A549 (cell line): ENCODE results near the gene KNDC1. TPM values are rescaled to one million over a fixed set of nuclear protein-coding genes. Genes with fewer than 3 reads are reported as not detected.

Experiments used
- ATAC-seq, 2 experiments: fragments of 200-7000 bp in 1 of 2; fragments of >200 bp in 1 of 2; cut with Nextera tagmentation in 1 of 2; cut with Tn5 transposase in 1 of 2; 3 replicates each; pipeline versions ENCODE4 v1.8.0 to v1.9.1; 2018 to 2020; ENCODE audit warnings: mild to moderate bottlenecking in 1 of 2, moderate library complexity in 1 of 2
- CTCF ChIA-PET: fragments of 300-600 bp; sonication (Branson Sonifier 250); formaldehyde crosslinking; extraction: SDS; loops from one replicate; lab custom pipeline; 2021; ENCODE audit warnings: antibody characterized with exemption, inconsistent platforms; lab: Yijun Ruan, JAX
- POLR2A ChIA-PET: fragments of 350-600 bp; formaldehyde crosslinking; extraction: SDS; loops from one replicate; lab custom pipeline; 2021; ENCODE audit warnings: antibody characterized with exemption, inconsistent platforms; lab: Yijun Ruan, JAX
- DNase-seq, 2 experiments: peaks; one replicate each; pipeline versions ENCODE4 v3.0.0 to v3.0.0-alpha.2; 2011 to 2016; ENCODE audit warnings: low read depth in 1 of 2, low spot score in 1 of 2
- FAIRE-seq: peaks from 2 replicates; lab custom pipeline; 2011; peaks lifted over from hg19 to GRCh38; lab: Jason Lieb, UNC
- H3K27ac ChIP-seq, 2 experiments: fragments of >200 bp; sonication (Bioruptor Twin); formaldehyde crosslinking; 3 replicates each; pipeline ENCODE4 v1.5.1; 2016 to 2017
- H3K4me1 ChIP-seq: fragments of >200 bp; sonication (Bioruptor Twin); formaldehyde crosslinking; 3 replicates; pipeline ENCODE4 v1.6.1; 2016
- H3K4me2 ChIP-seq: fragments of >200 bp; sonication (Bioruptor Twin); formaldehyde crosslinking; 3 replicates; pipeline ENCODE4 v1.6.1; 2016
- H3K4me3 ChIP-seq: fragments of >200 bp; sonication (Bioruptor Twin); formaldehyde crosslinking; 3 replicates; pipeline ENCODE4 v1.5.1; 2016
- H3K9me3 ChIP-seq: fragments of >200 bp; sonication (Bioruptor Twin); formaldehyde crosslinking; 3 replicates; pipeline ENCODE4 v1.6.1; 2016
- BHLHE40 ChIP-seq: IDR thresholded peaks from 2 replicates; pipeline ENCODE4 v1.6.1; 2012; ENCODE audit warnings: low read depth, low read length, inconsistent platforms
- CBX8 ChIP-seq: fragments of 200-600 bp; sonication (generic); IDR thresholded peaks from 2 replicates; pipeline ENCODE4 v1.6.1; 2016
- CHD4 ChIP-seq: fragments of 200-600 bp; sonication (generic); IDR thresholded peaks from 2 replicates; pipeline ENCODE4 v1.6.1; 2016; ENCODE audit warnings: antibody characterized with exemption, mild to moderate bottlenecking, borderline replicate concordance
- ELK1 ChIP-seq: fragments of 150-350 bp; IDR thresholded peaks from 2 replicates; pipeline ENCODE4 v1.6.1; 2014; ENCODE audit warnings: low read depth, mild to moderate bottlenecking, low read length
- EP300 ChIP-seq, 2 experiments: fragments of >200 bp; sonication (Bioruptor Twin); formaldehyde crosslinking; IDR thresholded peaks; 2 replicates in 1 of 2; 3 replicates in 1 of 2; pipeline ENCODE4 v1.6.1; 2016 to 2017
- ESRRA ChIP-seq: fragments of 150-350 bp; IDR thresholded peaks from 2 replicates; pipeline ENCODE4 v1.6.1; 2014; ENCODE audit warnings: mild to moderate bottlenecking, low read length, borderline replicate concordance
- GATA3 ChIP-seq: IDR thresholded peaks from 2 replicates; pipeline ENCODE4 v1.6.1; 2012; ENCODE audit warnings: borderline replicate concordance
- HES2 ChIP-seq: fragments of >200 bp; sonication (Bioruptor Twin); formaldehyde crosslinking; IDR thresholded peaks from 2 replicates; pipeline ENCODE4 v1.6.1; 2016
- HEYL ChIP-seq: fragments of 250-450 bp; sonication (Bioruptor Pico); IDR thresholded peaks from 2 replicates; pipeline ENCODE4 v1.8.0; 2021; ENCODE audit warnings: mild to moderate bottlenecking, moderate library complexity
- HOXB13 ChIP-seq: fragments of 250-450 bp; sonication (Bioruptor Pico); IDR thresholded peaks from 2 replicates; pipeline ENCODE4 v1.5.0; 2020; ENCODE audit warnings: low read depth, mild to moderate bottlenecking, moderate library complexity
- HOXB5 ChIP-seq: fragments of 250-450 bp; sonication (Bioruptor Pico); IDR thresholded peaks from 2 replicates; pipeline ENCODE4 v1.5.0; 2020; ENCODE audit warnings: mild to moderate bottlenecking, moderate library complexity
- RARB ChIP-seq: fragments of 250-450 bp; sonication (Bioruptor Pico); IDR thresholded peaks from 2 replicates; pipeline ENCODE4 v1.8.0; 2021; ENCODE audit warnings: mild to moderate bottlenecking, moderate library complexity
- RCOR1 ChIP-seq: fragments of 150-350 bp; IDR thresholded peaks from 2 replicates; pipeline ENCODE4 v1.6.1; 2014; ENCODE audit warnings: antibody characterized with exemption, low read length, low read depth
- REST ChIP-seq: fragments of 200-600 bp; sonication (generic); IDR thresholded peaks from 2 replicates; pipeline ENCODE4 v1.6.1; 2016; ENCODE audit warnings: antibody characterized with exemption, mild to moderate bottlenecking, moderate library complexity
- ZFP36 ChIP-seq: fragments of 450-650 bp; IDR thresholded peaks from 2 replicates; pipeline ENCODE4 v1.6.1; 2014; ENCODE audit warnings: borderline replicate concordance; ENCODE audit not compliant: partially characterized antibody
- WGBS: methylation state at CpG from one replicate; pipeline ENCODE4 v1.1.6; 2017; ENCODE audit errors: missing lambda C conversion rate; 5-methylcytosine and 5-hydroxymethylcytosine counted together
- polyA plus RNA-seq, 4 experiments: library from polyadenylated mRNA; depleted of rRNA in 3 of 4; stranded (reverse); fragments of >200 nt; fragmentation: RNase III in 1 of 4; extraction: RNeasy Plus Mini Kit Qiagen cat#74134 plus additional on column Dnase treatment in 1 of 4; gene quantifications; 2 replicates in 3 of 4; 3 replicates in 1 of 4; pipeline ENCODE4 v1.2.3, GENCODE V29; 2011 to 2017

The KNDC1 gene
- polyA plus RNA-seq, 2 of the 4 experiments (the other 2 are of a cell fraction), result 0.56 to 0.63 TPM

GRCh38 chr10:133162910-133163856 lies 3.2 kb downstream of the KNDC1 start:
- no peak for TF ChIP-seq HOXB5 (CRISPR knock-in tag)
- peak; percentile 92 for TF ChIP-seq ZFP36
- ChIA-PET CTCF (no interaction called here), POLR2A (no interaction called here)
- WGBS, result 73% methylated on average over 21 of the region's 21 CpGs
- no peak overlapping the region for H3K27ac ChIP-seq
- H3K9me3 ChIP-seq, result no peaks in the 10 kb centered on the region
- no peak overlapping the region for H3K4me3 ChIP-seq
- DNase-seq (no peak), FAIRE-seq (no peak), ATAC-seq (no peak)
- peaks cover 15% of the 10 kb centered on the region for H3K4me1 ChIP-seq
- no peak overlapping the region for H3K4me2 ChIP-seq

GRCh38 chr10:133163889-133164815 lies 4.1 kb downstream of the KNDC1 start:
- no peak overlapping the region for H3K4me2 ChIP-seq
- peaks cover 13% of the 10 kb centered on the region for H3K4me1 ChIP-seq
- no peak for ATAC-seq
- DNase-seq, result no peak
- no peak overlapping the region for H3K27ac ChIP-seq
- FAIRE-seq, result no peak
- 70% methylated on average over 20 of the region's 31 CpGs for WGBS
- TF ChIP-seq HES2 (no peak), GATA3 (no peak), REST (no peak), HOXB5 (CRISPR knock-in tag) (no peak), CHD4 (no peak), HOXB13 (CRISPR knock-in tag) (no peak), CBX8 (no peak), ZFP36 (no peak)
- CTCF ChIA-PET, result no interaction called here
- POLR2A ChIA-PET, result no interaction called here
- no peaks in the 10 kb centered on the region for H3K9me3 ChIP-seq
- H3K4me3 ChIP-seq, result no peak overlapping the region

- POLR2A ChIA-PET, result no interaction called here
Observed at GRCh38 chr10:133164816-133165555, 5.0 kb downstream of the KNDC1 start.

More at GRCh38 chr10:133164816-133165555, 5.0 kb downstream of the KNDC1 start:
- CTCF ChIA-PET, result no interaction called here
- 77% methylated on average over 23 of the region's 26 CpGs for WGBS
- H3K4me3 ChIP-seq, result no peak overlapping the region
- ATAC-seq (no peak), DNase-seq (no peak), FAIRE-seq (no peak)
- H3K27ac ChIP-seq, result no peak overlapping the region
- no peak overlapping the region for H3K4me2 ChIP-seq
- H3K4me1 ChIP-seq, result peaks cover 8% of the 10 kb centered on the region; the same call in 1 of the 3 replicates
- TF ChIP-seq GATA3, result no peak
- TF ChIP-seq ESRRA, result no peak
- no peak for TF ChIP-seq EP300 (IDR thresholded peaks at IDR 0.05)
- no peak for TF ChIP-seq HOXB5 (CRISPR knock-in tag)
- no peak for TF ChIP-seq RARB (CRISPR knock-in tag)
- TF ChIP-seq HEYL, result no peak
- TF ChIP-seq BHLHE40, result no peak
- no peak for TF ChIP-seq HES2
- TF ChIP-seq ZFP36, result no peak
- no peak for TF ChIP-seq RCOR1
- no peak for TF ChIP-seq ELK1
- no peaks in the 10 kb centered on the region for H3K9me3 ChIP-seq
